Fibroblast of upper back skin (primary cell): ENCODE data around the gene BLACAT1.
A peak's percentile ranks its signal among the peaks of the same experiment; 100 is the strongest.
"Not testable (repeated sequence)": the region's sequence is repeated elsewhere in the genome, so short reads cannot be mapped to it uniquely, and the experiment has no call there.

Experiments used
- DNase-seq: peaks from one replicate; pipeline ENCODE4 v3.0.0-alpha.2; 2013

The BLACAT1 gene

GRCh38 chr1:205483372-205483771 lies 27.5 kb upstream of the BLACAT1 start:
- no peak for DNase-seq

DNA sequence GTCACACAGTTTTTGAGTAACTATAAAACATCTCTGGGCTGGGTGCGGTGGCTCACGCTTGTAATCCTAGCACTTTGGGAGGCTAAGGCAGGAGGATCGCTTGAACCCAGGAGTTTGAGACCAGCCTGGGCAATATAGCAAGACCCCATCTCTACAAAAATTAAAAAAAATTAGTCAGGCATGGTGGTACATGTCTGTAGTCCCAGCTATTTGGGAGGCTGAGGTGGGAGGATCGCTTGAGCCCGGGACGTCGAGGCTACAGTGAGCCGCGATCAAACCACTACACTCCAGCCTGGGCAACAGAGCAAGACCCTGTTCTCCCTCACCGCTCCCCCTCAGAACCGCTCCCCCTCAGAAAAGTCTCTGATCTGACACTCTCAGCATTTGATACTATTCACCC lies 26.7 kb upstream of the BLACAT1 start:
- not testable (repeated sequence) for DNase-seq

- DNase-seq = no peak
Measured at GRCh38 chr1:205481629-205482151, 25.8 kb upstream of the BLACAT1 start.

GRCh38 chr1:205481218-205481617 lies 25.4 kb upstream of the BLACAT1 start:
- DNase-seq = no peak

DNA sequence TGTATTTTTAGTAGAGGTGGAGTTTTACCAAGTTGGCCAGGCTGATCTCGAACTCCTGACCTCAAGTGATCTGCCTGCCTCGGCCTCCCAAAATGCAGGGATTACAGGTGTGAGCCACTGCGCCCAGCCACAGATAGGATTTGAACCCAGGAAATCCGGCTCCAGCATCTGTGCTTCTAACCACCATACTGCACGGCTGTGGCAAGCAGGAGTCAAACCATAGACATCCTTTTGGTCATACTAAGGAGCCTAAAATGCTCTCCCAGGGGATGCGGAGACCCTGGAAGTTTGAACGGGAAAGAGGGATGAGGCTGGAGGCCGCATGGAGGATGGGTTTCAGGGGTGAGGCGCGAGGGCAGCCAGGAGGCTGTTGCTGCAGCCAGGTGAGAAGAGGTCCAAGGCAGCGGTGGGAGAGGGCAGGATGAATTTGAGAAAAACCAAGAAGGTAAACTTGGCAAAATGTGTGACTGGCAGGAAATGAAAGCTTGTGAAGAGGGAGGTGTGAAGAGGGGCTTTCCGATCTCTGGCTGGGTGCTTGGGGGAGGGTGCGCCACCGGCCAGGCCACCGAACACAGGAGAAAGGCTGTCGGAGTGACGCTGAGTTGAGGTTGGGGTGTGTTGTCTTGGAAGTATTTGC lies 24.6 kb upstream of the BLACAT1 start:
- no peak for DNase-seq

GRCh38 chr1:205478985-205479384 lies 23.1 kb upstream of the BLACAT1 start:
- not testable (repeated sequence) for DNase-seq

- peak; percentile 50 for DNase-seq
Measured at GRCh38 chr1:205477759-205478247, 22.0 kb upstream of the BLACAT1 start.

GRCh38 chr1:205477121-205477758 lies 21.4 kb upstream of the BLACAT1 start:
- DNase-seq = no peak

- DNase-seq = no peak
Measured at GRCh38 chr1:205476648-205477047, 20.8 kb upstream of the BLACAT1 start.

DNA sequence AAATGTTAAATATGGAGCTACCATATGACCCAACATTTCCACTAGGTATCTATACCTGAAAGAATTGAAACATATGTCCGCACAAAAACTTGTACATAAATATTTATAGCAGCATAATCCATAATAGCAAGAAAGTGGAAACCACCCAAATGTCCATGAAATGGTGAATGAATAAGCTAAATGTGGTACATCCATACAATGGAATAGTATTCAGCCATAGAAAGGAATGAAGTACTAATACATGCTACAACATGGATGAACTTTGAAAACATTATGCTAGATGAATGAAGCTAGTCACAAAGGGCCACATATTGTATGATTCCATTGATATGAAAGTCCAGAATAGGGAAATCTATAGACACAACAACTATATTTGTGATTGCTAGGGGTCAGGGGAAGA lies 20.0 kb upstream of the BLACAT1 start:
- DNase-seq = no peak

DNA sequence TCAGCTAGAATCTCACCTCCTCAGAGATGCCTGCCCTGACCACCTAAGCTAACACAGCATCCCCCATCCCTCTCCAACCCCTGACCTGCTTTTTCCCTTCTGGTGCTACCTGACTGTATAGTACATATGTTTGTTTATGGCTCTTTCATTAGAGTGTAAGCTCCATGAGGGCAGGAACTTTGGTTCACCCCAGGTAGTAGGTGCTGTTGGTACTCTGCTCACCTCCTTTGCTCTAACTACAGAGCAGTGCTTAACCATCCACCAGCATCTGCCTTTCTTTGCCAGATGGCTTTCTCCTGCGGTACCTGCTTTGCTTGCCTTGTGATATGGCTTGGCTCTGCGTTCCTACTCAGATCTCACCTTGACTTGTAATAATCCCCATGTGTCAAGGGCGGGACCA lies 18.7 kb upstream of the BLACAT1 start:
- DNase-seq = no peak

- no peak for DNase-seq
Measured at GRCh38 chr1:205473966-205474365, 18.1 kb upstream of the BLACAT1 start.

DNA sequence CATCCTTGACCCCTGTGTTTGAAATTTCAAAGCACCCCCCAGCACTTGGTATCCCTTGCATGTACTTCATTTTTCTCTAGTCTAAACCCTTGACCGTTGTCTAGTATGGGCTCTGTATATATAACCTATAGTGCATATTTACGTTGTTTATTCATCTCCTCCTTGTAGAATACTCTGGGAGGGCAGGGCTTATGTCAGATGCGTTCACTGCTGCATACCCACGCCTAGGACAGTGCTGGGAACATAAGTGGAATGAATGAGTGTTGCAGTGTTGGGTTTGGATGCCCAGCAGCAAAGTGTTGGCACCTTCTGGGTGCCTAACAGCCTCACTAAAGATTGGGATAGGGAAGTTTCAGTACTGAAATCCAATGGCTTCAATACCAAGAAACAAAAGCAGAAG lies 17.6 kb upstream of the BLACAT1 start:
- no peak for DNase-seq

- no peak for DNase-seq
Measured at GRCh38 chr1:205472737-205473441, 17.0 kb upstream of the BLACAT1 start.

- DNase-seq = no peak
Measured at GRCh38 chr1:205470131-205470530, 14.3 kb upstream of the BLACAT1 start.

- DNase-seq = no peak
Measured at GRCh38 chr1:205466595-205467220, 10.9 kb upstream of the BLACAT1 start.

GRCh38 chr1:205465392-205465791 lies 9.5 kb upstream of the BLACAT1 start:
- no peak for DNase-seq

DNA sequence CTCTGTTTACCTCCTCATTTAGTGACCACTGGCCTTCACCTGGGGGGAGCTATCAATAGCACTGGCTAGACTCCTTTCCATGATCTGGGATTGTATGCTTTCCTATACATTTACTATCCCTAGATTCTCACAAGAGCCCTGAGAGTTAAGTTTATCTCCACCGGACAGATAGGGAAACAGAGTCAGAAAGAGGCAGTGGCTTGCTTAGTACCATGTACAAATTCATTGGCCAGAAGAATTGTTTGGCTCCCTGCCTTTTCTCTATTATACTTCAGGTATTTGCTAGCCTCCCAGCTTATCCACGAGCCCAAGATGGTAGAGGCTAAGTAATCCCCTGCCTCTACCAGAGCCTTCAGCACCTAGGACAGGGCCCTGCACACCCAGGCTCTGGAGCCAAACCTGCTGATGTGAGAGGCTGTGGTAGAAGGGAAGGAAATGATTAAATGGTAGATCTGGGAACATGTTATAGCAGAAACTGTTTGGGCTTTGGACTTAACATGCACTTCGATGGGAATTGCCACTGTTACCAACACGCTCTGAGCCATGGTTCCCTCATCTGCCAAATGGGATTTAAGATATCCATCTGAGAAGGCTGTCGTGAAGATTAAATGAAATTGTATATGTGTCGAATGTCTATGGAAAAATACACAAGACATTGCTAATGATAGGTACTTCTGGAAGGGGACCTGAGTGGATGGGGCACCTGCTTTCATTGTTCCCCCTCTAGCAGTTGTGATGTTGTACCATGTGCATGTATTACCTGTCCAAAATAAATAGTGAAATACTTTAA lies 3.1 kb upstream of the BLACAT1 start:
- peak; percentile 64 for DNase-seq

- DNase-seq = no peak
Measured at GRCh38 chr1:205456868-205457745, 1.3 kb upstream of the BLACAT1 start.

- DNase-seq = no peak
Measured at GRCh38 chr1:205456383-205456867, 580 bp upstream of the BLACAT1 start.

DNA sequence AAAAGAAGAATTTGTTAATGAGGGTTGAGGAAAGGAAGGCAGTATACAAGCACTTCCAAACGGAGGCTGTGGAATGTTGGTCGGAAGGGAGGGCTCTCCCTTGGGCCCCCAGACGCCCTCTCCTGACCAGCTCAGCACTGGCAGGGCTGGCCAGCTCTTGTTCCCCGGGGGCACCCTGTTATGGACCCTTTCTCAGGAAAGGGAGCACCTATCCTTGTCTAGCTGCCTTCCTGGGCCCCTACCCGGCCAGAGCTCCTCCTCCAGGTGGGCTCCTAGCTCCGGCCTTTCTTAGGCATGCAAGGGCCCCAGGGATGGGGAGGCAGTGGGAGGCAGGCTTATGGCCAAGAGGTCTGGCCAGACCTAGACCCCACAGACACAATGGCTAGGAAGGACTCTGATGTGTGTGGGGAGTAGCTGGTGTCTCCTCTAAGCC lies 926 bp downstream of the BLACAT1 start:
- no peak for DNase-seq
